Progenitor cell of endocrine pancreas (in vitro differentiated cells): ENCODE results near the gene UGT1A8. TPM values are rescaled to one million over a fixed set of nuclear protein-coding genes. Genes with fewer than 3 reads are reported as not detected.
"Not testable (repeated sequence)": the region's sequence is repeated elsewhere in the genome, so short reads cannot be mapped to it uniquely, and the experiment has no call there.

ENCODE experiments used
- DNase-seq: peaks from one replicate; pipeline ENCODE4 v3.0.0; 2021; ENCODE audit warnings: low spot score; ENCODE audit not compliant: unreplicated experiment
- H3K27ac Mint-ChIP-seq: 2 replicates; pipeline ENCODE4 v1.8.0; 2021; ENCODE audit warnings: mild to moderate bottlenecking, moderate library complexity, mixed read lengths
- H3K27me3 Mint-ChIP-seq: 2 replicates; pipeline ENCODE4 v1.8.0; 2021; ENCODE audit warnings: mixed read lengths
- H3K36me3 Mint-ChIP-seq: 2 replicates; pipeline ENCODE4 v1.8.0; 2022; ENCODE audit warnings: mixed read lengths; ENCODE audit not compliant: insufficient read depth
- H3K4me1 Mint-ChIP-seq: 2 replicates; pipeline ENCODE4 v1.8.0; 2021; ENCODE audit warnings: low read depth, mixed read lengths
- H3K4me3 Mint-ChIP-seq: 2 replicates; pipeline ENCODE4 v1.8.0; 2021; ENCODE audit warnings: low read depth, mild to moderate bottlenecking, moderate library complexity, mixed read lengths
- H3K9me3 Mint-ChIP-seq: 2 replicates; pipeline ENCODE4 v1.8.0; 2021; ENCODE audit warnings: low read depth, mixed read lengths
- total RNA-seq: library from RNA; stranded (reverse); gene quantifications from 2 replicates; pipeline ENCODE4 v1.2.1, GENCODE V29; 2021
- TF ChIP-seq, protein P1 (sequence below): fragments of 200-600 bp; sonication (generic); IDR thresholded peaks from one replicate; pipeline ENCODE4 v1.5.0; 2021; ENCODE audit warnings: antibody characterized with exemption, mild to moderate bottlenecking; ENCODE audit not compliant: unreplicated experiment

Gene UGT1A8
- total RNA-seq, 1 donor from 2014 or later: not detected

DNA sequence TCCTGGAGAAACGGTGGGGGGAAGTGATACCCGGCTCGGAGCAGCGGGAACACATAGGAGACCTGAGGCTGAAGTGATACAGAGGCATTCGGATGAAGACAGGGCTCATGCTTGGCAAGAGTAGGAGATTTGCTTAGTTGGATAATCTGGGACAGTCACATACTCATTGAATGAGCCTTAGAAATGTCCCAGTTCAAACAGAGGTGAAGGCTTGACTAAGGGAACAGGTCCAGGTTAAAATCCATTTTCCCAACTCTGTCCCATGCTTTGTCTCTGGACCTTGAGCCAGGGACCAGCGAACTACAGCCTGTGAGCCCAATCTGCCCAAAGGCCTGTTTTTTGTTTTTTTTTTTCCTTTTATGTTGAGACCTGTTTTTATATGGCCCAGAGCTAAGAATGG is 76.5 kb downstream of the UGT1A8 start:
- peaks cover 11% of the 10 kb centered on the region for H3K4me1 Mint-ChIP-seq
- no peak for DNase-seq
- no peaks in the 10 kb centered on the region for H3K27me3 Mint-ChIP-seq
- TF ChIP-seq, protein P1, sequence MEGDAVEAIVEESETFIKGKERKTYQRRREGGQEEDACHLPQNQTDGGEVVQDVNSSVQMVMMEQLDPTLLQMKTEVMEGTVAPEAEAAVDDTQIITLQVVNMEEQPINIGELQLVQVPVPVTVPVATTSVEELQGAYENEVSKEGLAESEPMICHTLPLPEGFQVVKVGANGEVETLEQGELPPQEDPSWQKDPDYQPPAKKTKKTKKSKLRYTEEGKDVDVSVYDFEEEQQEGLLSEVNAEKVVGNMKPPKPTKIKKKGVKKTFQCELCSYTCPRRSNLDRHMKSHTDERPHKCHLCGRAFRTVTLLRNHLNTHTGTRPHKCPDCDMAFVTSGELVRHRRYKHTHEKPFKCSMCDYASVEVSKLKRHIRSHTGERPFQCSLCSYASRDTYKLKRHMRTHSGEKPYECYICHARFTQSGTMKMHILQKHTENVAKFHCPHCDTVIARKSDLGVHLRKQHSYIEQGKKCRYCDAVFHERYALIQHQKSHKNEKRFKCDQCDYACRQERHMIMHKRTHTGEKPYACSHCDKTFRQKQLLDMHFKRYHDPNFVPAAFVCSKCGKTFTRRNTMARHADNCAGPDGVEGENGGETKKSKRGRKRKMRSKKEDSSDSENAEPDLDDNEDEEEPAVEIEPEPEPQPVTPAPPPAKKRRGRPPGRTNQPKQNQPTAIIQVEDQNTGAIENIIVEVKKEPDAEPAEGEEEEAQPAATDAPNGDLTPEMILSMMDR: no peak
- peak overlapping the region; percentile 43 for H3K27ac Mint-ChIP-seq
- no peaks in the 10 kb centered on the region for H3K36me3 Mint-ChIP-seq
- no peaks in the 10 kb centered on the region for H3K9me3 Mint-ChIP-seq
- no peak overlapping the region for H3K4me3 Mint-ChIP-seq

- Mint-ChIP-seq H3K27ac (no peak overlapping the region), H3K4me1 (no peaks in the 10 kb centered on the region), H3K4me3 (no peak overlapping the region), H3K36me3 (no peaks in the 10 kb centered on the region), H3K27me3 (no peaks in the 10 kb centered on the region), H3K9me3 (peaks cover 11% of the 10 kb centered on the region)
- no peak for DNase-seq
- TF ChIP-seq, protein P1: no peak
Measured at GRCh38 chr2:233698740-233699139, 81.3 kb downstream of the UGT1A8 start.

DNA sequence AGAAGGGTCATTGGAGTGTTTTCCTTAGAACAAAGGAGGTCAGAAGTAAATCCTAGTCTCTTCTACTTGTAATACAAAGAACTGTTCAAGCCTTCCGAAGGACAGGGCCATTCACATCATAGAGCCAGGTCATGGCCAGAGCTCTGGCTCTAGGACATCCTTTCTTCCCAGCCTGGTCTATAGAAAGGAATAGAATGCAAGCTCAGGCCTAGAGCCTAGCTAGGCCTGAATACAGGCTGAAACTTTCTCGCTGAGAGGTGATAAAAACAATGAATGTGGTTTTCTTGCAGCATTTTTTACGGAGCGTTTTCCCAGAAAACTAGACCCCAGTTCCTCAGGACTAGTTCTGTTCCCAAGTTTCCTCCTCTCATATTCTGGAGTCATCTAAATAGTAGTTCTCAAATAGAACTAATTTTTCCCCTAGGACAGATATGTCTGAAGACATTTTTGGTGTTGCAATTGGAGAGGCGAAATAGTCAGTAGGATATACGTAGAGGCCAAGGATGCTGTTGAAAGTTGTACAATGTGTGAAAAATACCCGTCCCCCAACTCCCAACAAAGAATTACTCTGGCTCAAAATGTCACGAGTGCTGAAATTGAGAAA is 82.1 kb downstream of the UGT1A8 start:
- Mint-ChIP-seq H3K36me3 (no peaks in the 10 kb centered on the region), H3K9me3 (peaks cover 11% of the 10 kb centered on the region), H3K4me3 (no peak overlapping the region), H3K27ac (peak overlapping the region; percentile 56), H3K27me3 (no peaks in the 10 kb centered on the region), H3K4me1 (no peaks in the 10 kb centered on the region)
- TF ChIP-seq, protein P1: no peak
- DNase-seq: no peak

- no peaks in the 10 kb centered on the region for H3K27me3 Mint-ChIP-seq
- DNase-seq: no peak
- H3K4me1 Mint-ChIP-seq: no peaks in the 10 kb centered on the region
- peak overlapping the region; percentile 56 for H3K27ac Mint-ChIP-seq
- no peaks in the 10 kb centered on the region for H3K36me3 Mint-ChIP-seq
- H3K9me3 Mint-ChIP-seq: peaks cover 11% of the 10 kb centered on the region
- H3K4me3 Mint-ChIP-seq: no peak overlapping the region
- TF ChIP-seq, protein P1: no peak
Measured at GRCh38 chr2:233700028-233700635, 82.7 kb downstream of the UGT1A8 start.

DNA sequence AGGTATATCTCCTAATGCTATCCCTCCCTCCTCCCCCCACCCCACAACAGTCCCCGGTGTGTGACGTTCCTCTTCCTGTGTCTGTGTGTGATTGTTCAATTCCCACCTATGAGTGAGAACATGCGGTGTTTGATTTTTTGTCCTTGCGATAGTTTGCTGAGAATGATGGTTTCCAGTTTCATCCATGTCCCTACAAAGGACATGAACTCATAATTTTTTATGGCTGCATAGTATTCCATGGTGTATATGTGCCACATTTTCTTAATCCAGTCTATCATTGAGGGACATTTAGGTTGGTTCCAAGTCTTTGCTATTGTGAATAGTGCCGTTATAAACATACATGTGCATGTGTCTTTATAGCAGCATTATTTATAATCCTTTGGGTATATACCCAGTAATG is 83.4 kb downstream of the UGT1A8 start:
- not testable (repeated sequence) for H3K27me3 Mint-ChIP-seq, H3K4me1 Mint-ChIP-seq, H3K4me3 Mint-ChIP-seq, H3K36me3 Mint-ChIP-seq, DNase-seq
- Mint-ChIP-seq H3K9me3 (peaks cover 11% of the 10 kb centered on the region), H3K27ac (peak overlapping the region; percentile 79)

- Mint-ChIP-seq H3K4me3 (no peak overlapping the region), H3K4me1 (no peaks in the 10 kb centered on the region), H3K27me3 (no peaks in the 10 kb centered on the region), H3K27ac (no peak overlapping the region), H3K9me3 (peaks cover 11% of the 10 kb centered on the region), H3K36me3 (no peaks in the 10 kb centered on the region)
- DNase-seq: no peak
- TF ChIP-seq, protein P1: no peak
Measured at GRCh38 chr2:233702238-233702637, 84.8 kb downstream of the UGT1A8 start.
